Lung microvascular endothelial cell (primary cell): ENCODE data around the gene DSTYK. TPM values are rescaled to one million over a fixed set of nuclear protein-coding genes. Genes with fewer than 3 reads are reported as not detected.
"Not testable (repeated sequence)": the region's sequence is repeated elsewhere in the genome, so short reads cannot be mapped to it uniquely, and the experiment has no call there.

ENCODE experiments used
- DNase-seq, 2 donors: peaks; one replicate each; pipeline versions ENCODE4 v3.0.0 to v3.0.0-alpha.2; 2010; ENCODE audit warnings: low read depth in 2 of 2
- total RNA-seq: library from RNA; depleted of rRNA; stranded (reverse); fragments of >200 nt; gene quantifications from 2 replicates; pipeline ENCODE4 v1.2.1, GENCODE V29; 2014

Gene DSTYK
- total RNA-seq, 1 donor from 2014 or later, result 10.9 TPM

DNA sequence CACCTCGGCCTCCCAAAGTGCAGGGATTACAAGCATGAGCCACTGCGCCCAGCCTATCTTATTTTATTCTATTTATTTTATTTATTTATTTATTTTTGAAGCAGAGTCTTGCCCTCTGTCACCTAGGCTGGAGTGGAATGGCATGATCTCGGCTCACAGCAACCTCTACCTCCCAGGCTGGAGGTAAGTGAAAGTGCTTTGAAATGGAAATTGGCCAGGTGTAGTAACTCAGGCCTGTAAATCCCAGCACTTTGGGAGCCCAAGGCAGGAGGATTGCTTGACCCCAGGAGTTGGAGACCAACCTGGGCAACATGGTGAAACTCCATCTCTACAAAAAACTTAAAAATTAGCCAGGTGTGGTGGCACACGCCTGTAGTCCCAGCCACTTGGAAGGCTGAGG is 5.1 kb upstream of the DSTYK start:
- DNase-seq, result no peak

DNA sequence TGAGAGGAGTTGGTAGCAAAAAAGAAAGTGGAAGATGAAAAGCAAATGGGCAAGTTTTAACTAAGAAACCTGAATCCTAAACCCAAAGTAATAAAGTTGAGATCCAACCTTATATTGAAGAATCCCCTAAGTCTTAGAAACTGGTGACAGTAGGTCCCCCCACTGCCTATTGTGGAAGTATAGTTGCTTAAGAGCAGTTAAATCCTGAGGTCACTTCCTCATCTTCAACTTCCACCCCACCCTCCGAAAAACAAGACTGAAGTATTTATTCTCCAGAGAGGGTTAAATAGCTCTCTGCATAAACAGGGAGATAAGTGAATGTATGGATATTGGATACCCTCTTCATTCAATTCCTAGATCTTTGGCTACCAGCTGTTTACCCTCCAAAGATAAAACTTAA is 3.3 kb upstream of the DSTYK start:
- DNase-seq, result no peak

DNA sequence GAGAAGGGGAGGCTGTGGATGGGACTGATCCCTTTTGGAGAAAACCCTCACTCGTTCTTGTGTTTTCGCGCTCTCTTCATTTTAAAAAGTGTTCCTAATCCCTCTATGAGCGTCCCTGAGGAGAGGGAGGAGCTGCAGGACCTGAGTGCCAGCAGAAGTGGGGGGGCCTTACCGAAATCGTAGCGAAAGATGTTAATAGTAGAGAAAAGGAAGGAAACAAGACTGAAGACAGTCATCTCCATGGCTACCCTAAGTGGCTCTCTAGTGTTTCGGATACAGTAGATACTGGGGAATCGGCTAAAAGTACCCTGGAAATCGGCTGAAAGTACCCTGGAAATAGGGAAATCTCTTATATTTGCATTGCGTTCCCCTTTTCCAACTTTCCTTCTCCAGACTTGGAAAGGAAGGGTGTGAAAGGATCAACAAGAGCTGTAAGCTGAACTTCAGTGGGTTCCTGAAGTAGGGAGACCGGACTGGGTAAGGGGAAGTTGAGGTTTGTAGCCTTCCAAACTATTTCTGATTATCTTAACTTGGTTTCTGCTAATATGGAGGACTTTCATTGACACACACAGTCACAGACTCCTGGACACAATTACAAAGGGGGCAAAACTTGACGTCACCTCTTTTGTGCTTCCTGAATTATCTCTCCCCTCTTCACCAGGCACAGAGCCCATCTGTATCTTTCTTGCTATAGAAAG is 486 bp upstream of the DSTYK start:
- no peak for DNase-seq

DNA sequence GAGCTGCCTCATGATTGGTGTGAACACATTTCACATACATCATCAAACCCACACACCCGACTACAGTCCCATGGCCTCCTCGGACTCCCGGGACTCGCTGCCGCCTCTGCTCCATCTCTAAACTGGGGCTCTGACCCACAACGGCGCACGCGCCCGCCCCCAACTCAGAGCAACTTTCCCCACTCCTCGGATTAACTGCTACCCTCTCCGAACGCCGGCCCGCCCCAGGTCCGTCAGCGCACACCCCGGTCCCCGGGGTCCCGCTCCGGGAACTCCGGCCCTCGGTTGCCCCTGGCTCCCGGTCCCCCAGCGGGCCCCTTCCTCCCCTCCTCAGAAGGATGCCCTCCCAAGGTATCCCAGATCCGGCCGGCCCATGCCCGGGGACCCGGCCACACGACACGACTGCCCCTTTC is 740 bp downstream of the DSTYK start:
- peak; percentile 33 to 43 for DNase-seq

DNA sequence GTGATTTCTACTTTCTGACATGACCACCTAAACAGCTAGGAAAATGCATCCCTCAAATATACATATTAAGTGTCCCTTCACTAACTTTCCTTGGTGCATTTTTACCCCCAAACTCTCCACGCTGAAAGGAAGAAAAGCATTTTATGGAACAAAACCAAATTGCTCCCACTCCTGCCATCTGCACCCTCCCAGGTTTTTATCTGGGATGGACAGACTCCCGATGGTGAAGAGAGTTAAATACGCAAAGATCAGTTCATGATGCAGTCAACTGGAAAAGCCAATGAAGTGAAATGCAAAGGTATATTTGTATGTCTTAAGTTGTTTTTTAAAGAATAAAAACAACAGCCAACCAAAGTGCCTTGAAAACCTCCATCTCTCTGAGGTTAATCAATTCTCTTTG is 2.7 kb downstream of the DSTYK start:
- no peak for DNase-seq

DNA sequence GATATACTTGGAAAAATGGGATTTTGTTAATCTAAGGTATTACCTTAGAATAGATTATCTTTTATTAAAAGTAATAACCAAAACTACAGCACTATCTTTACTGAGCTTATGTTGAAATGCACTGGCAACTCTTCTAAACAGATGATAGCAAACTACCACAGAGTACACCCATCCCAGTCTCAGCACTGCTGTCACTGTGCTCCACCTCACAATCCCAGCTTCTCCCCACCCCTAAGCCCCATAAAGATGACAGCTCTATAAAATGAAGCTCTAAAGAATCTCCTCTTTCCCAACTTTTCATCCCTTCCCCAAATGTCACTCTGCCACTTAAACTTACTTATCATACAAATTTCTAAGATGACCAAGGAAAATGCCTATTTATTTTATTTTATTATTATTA is 6.4 kb downstream of the DSTYK start:
- DNase-seq, result no peak

DNA sequence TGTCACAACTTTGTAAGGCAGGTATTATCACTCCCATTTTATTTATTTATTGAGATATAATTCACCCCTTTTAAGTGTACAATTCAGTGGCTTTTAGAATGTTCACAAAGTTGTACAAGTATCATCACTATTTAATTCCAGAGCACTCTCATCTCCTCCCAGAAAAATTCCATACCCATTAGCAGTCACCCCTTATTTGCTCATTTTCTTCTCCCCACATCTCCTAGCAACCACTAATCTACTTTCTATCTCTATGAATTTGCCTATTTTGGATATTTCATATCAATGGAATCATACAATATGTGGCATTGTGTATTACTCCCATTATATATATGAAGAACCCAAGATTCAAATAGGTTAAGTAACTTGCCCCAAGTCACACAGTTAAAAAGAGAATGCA is 7.0 kb downstream of the DSTYK start:
- no peak for DNase-seq

DNA sequence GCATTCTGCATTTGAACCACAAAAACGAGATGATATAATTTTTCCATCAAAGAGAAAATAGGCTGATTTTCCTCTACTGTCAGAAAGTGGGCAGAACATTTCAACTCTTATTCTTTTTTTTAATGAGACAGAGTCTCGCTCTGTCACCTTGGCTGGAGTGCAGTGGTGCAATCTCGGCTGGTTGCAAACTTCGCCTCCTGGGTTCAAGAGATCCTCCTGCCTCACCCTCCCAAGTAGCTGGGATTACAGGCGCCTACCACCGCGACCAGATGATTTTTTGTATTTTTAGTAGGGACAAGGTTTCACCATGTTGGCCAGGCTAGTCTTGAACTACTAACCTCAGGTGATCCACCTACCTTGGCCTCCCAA is 11.6 kb downstream of the DSTYK start:
- no peak for DNase-seq

DNA sequence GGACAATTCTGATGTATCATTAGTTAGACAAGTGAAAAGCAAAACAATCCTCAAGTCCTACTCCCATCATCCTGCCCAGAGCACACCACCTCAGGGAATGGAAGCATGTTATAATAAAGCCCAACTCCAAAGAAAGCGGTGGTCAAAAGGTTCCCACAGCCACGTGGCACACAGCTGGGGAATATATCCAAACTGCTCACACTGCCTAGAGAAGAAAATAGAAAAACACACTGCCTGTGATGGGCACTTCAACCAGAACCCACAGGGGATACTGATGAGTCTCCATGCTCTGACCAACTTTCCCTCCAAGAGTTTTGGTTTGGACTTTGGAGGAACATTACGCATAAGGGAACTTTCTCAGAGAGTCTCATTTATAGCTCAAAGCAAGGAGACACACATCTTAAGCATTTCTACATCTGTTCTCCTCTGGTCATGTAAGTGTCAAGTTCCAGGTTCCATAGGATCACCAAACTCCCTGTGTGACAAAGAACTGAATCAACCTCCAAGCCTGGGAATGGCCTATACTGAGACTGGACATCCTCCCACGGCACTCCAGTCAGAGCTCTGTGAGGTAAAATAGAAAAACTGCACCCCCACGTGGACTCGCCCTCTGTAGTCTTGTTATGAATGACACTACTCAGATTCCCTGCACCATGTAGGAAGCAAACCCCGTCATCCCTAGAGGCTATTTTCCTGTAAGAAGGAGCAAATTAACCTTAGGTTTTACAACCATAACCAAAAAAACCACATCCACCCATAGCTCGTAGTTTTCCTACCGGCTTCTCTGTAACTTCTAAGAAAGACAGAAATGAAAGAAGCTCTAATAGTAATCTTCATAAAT is 12.2 kb downstream of the DSTYK start:
- no peak for DNase-seq

DNA sequence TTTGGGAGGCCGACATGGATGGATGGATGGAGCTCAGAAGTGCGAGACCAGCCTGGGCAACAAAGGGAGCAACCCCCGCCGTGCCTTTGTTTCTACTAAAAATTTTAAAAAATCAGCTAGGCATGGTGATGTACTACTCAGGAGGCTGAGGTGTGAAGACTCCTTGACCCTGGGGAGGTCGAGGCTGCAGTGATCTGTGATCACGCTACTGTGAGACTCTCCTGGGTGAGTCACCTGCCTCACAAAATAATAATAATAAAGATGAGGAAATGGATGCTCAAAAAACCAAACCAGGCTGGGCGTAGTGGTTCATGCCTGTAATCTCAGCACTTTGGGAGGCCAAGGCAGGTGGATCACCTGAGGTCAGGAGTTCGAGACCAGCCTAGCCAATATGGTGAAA is 19.2 kb downstream of the DSTYK start:
- DNase-seq, result no peak

DNA sequence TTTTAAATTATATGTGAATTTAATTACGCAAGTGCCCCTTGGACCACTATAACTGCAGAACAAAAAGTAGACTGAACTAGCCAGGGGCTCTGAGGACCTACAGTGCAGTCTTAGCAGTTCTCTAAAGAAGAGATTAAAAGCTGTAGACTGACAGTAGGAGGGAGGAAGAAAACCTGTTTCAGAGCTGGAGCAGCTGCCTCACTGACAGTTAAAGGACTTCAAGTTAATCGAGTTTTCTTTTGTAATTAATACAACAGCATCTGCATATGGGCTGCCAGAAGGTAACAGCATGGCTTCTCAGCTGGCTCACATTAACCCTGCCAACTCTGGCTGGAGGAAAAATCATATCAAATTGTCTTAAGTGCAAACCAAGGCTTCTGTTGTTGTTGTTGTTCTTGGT is 19.9 kb downstream of the DSTYK start:
- DNase-seq, result no peak

DNA sequence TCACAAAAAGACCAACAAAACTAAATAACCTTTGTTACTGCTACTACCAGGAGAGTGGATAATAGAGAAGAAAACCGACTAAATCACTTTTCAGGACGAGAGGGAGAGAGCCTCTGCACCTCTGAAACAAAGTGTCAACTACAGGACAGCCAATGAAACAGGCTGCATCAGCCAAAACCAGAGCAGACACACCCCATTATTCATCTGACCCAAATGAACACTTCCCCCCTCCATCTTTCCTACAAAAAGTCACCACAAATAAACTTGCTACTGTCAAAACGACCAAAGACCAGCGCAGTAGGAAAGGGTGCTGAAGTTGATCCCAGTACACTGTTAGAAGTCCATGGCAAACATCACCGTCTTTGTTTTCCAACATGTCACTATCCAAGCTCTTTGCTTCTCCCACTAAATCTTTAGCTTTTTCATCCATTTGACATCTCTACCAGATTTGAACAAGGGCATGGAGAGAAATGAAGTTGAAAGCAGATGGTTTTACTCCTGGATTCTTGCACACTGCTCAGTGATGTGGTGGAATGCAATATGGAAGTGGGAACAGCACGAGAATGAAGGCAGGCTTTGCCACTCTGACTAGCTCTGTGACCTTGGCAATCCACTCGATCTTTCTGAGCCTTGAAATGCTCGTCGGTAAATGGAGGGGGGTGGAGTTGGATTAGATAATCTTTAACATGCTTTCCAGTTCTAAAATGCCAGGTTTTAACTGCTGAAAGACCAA is 20.5 kb downstream of the DSTYK start:
- no peak for DNase-seq

DNA sequence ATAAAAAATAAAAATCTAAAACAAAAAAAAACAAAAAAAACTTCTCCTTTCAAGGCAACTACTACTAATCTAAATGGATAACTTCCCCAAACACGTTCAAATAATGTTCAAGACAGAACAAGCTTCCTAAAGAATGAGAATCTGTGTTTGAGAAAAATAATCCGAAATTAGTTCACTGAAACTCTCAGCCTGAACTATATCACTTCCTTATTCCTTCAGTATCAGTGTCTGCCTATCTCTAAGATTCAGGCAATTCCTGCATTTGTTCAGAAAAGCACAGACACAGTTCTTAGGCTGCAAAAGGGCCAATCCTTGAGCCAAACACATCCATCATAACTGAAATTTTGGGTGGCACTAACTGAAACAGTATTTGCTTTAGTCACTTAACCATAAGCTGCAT is 22.4 kb downstream of the DSTYK start:
- peak in 1 of 2 donors; percentile 34 for DNase-seq

DNA sequence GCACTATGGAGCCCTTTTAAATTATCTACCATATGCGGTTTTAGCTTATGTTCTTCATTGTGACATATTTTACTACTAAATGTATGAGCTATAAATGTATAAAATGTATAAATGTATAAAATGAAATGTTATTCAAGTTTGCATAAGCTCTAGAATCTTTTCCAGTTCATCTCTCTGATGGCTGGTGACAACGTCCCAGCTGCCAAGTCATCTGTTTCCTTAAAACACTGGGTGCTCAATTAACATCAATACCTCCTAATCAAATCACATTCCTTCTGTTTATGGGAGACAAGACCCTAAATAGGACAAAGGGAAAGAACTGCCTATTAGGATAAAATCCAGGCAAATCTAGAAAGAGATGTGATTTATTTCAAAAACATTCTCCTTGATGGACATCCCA is 22.9 kb downstream of the DSTYK start:
- DNase-seq, result no peak

DNA sequence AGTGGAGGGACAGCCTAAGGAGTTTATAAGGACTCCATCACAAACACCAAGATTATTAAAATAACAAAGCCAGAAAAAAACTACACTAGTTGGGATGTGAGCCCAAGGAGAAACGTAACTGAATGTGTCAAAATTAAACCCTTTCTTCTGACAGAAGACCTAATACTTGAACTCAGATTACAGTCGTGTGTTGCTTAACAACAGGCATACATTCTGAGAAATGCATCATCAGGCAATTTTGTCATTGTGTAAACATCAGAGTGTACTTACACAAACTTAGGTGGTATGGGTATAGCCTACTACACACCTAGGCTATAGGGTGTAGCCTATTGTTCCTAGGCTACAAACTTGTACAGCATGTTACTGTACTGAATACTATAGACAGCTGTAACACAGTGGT is 23.4 kb downstream of the DSTYK start:
- DNase-seq, result no peak

DNA sequence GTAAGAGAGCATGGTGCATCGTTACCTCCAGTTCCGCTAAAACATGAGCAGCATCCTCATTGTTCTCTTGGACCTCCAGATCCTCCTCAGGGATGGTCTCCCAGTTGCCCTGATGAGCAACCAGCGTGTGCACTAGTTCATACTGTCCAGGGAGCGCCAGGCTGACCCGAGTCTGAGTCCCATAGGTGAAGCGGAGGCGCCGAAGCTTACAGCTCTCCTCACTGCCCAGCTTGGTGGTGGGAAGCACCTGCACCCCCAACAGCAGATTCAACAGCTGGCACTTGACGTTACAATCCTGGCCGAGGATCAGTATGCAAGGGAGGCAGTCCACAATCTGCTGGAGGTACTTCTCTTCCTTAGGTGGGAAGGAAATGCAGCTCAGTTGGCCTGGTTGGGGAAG is 24.1 kb downstream of the DSTYK start:
- no peak for DNase-seq

DNA sequence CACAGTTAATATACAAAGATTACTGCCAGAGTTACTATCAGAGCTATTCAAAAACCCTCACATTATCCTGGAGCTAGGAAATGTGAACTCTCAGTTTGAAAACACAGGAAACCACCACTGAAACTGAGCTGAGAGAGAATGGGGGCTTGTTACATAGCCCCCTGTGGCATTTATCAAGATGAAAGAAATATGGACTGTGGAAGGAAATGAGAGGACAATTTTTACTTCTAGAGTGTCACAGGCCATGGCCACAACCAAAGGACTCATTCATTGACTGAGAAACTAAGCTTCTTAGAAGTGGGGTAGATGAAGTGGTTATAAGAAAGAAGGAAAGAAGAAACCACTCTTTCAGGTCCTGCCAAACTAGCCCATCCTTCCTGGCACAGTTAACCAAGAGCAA is 25.3 kb downstream of the DSTYK start:
- DNase-seq, result no peak

DNA sequence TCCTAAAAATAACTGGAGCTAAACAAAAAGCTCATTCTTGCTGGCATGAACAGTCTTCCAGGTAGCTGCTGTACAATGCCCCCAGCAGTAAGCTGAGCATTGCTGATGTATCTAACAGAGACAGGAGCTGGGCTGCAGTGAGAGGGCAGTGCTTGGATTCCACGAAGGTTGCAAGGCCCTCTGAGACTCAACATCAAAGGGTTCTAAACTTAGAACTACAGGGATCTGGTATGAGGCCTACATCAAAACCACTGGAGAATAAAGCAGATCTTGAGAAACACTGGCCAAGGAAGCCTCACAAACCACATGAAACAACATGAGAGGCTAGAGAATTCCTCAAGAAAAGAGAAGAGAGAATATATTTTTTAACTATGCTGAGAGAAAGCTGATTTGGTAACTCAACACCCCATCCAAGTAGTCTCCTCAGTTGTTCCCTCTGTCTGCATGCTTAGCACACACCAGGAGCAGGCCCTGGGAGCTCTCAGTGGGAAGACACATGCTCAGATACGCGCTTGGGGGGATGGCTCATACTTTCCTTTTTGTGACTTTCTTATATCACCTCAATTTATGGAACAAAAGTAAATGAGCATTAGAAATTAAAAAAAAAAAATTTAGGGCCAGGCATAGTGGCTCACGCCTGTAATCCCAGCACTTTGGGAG is 27.7 kb downstream of the DSTYK start:
- DNase-seq, result peak in 1 of 2 donors; percentile 10

DNA sequence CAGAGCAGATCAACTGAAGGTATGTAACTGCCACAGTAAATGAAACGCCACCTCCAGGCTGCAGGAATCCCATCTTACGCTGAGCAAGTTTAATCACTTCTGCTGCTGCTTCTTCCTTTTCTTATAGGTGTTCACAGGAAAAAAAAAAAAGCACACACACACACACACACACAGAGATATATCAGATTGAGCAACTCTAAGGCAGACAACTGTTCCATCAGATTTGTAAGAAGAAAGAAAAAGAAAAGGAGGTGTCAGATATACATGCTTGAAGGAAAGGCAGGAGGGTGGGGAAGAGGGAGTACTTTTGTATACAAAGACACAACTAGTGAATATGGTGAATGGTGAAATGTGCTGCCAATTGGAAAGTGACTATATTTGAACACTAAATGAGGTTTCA is 28.6 kb downstream of the DSTYK start:
- no peak for DNase-seq

DNA sequence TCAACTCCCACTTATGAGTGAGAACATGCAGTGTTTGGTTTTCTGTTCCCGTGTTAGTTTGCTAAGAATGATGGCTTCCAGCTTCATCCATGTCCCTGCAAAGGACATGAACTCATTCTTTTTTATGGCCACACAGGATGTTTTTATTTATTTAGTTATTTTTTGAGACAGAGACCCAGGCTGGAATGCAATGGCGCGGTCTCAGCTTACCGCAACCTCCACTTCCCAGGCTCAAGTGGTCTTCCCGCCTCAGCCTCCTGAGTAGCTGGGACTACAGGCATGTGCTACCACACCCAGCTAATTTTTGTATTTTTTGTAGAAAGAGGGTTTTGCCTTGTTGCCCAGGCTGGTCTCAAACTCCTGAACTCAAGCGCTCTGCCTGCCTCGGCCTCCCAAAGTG is 31.2 kb downstream of the DSTYK start:
- DNase-seq, result not testable (repeated sequence)

DNA sequence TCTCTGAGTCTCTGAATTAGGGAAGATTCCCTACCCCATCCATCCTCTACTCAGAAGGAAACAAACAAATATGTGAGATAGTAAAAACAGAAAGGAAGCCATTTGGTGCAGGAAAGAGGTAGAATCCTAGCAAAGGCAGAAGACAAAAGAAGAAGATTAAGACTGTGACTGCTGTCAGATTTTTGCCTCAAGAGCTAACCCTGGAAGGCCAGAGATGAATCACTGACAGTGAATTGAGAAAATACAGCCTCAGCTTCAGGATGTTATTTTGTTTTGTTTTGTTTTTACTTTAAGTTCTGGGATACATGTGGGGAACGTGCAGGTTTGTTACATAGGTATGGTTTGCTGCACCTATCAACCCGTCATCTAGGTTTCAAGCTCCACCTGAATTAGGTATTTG is 31.7 kb downstream of the DSTYK start:
- peak in 1 of 2 donors; percentile 9 for DNase-seq
